Left colon (tissue), 2 donors: ENCODE data around the gene CCNE1. TPM values are rescaled to one million over a fixed set of nuclear protein-coding genes. Genes with fewer than 3 reads are reported as not detected.
"Not testable (repeated sequence)": the region's sequence is repeated elsewhere in the genome, so short reads cannot be mapped to it uniquely, and the experiment has no call there.

ENCODE experiments used
- ATAC-seq: fragments of 200-7000 bp; cut with Tn5 transposase; one replicate; pipeline ENCODE4 v1.9.1; 2020; ENCODE audit warnings: mild to moderate bottlenecking, moderate library complexity
- DNase-seq, 2 donors: peaks; one replicate each; pipeline ENCODE4 v3.0.0-alpha.2; 2020
- intact Hi-C, 2 donors: fragments of 100-400 bp; cut with DNase I in 1 of 2; cut with micrococcal nuclease in 1 of 2; formaldehyde crosslinking; loops; one replicate each; pipeline versions ENCODE4 v1.11.2 to v1.14.0; 2022; cut with DNase I, micrococcal nuclease
- total RNA-seq, 2 donors: library from RNA; stranded (reverse); fragmentation: NEBNext Ultra II Directional; extraction: Animal tissue kit (Norgen Biotek cat#: 25700); gene quantifications; one replicate each; pipeline ENCODE4 v1.2.1, GENCODE V29; 2021
- donor health status: DM: no; HTN: no; CAD: no.
- donor health status: DM: yes; HTN: yes; CAD: no.

Gene CCNE1
- total RNA-seq, 2 donors from 2014 or later, result 4.0 to 4.5 TPM

GRCh38 chr19:29784598-29785223 is 27.1 kb upstream of the CCNE1 start:
- no peak for DNase-seq
- ATAC-seq, result no peak
- intact Hi-C loops, result no loop called here

GRCh38 chr19:29785360-29785759 is 26.4 kb upstream of the CCNE1 start:
- DNase-seq, result no peak
- intact Hi-C loops, result no loop called here
- no peak for ATAC-seq

DNA sequence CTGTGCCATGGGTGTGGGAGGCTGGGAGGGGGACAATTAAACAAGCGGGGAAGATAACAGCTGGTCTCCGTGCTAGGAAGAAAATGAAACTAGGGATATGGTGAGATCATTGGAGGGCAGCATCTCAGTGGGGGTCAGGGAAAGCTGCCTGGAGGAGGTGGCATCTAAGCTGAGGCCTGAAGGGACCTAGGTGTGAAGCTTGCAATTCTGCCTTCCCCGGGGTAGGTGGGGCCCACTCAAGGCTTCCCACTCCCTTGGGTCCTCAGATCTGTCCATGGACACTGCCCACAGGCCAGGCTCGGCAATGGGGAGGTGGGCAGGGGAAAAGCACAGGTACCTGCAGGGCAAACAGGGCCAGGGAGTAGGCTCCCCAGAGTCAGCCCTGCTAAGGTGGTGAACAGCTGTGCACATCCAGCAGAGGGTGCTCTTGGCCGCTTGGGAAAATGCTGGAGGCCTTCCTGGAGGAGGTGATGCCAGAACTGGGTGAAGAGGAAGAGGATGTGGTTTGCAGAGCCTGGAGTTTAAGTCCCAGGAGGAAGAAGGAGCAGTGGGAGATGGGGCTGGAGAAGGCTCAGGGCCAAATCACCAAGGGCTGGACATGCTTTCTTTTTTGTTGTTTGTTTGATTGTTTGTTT is 25.7 kb upstream of the CCNE1 start:
- ATAC-seq, result peak; percentile 48
- no peak for DNase-seq
- intact Hi-C loops, result no loop called here

- ATAC-seq (peak; percentile 28), DNase-seq (no peak)
- intact Hi-C loops, result no loop called here
Observed at GRCh38 chr19:29787281-29787680, 24.5 kb upstream of the CCNE1 start.

GRCh38 chr19:29789007-29789406 is 22.8 kb upstream of the CCNE1 start:
- intact Hi-C loops, result no loop called here
- DNase-seq (no peak), ATAC-seq (no peak)

- no peak for ATAC-seq
- DNase-seq, result no peak
- intact Hi-C loops, result no loop called here
Observed at GRCh38 chr19:29793116-29793727, 18.6 kb upstream of the CCNE1 start.

DNA sequence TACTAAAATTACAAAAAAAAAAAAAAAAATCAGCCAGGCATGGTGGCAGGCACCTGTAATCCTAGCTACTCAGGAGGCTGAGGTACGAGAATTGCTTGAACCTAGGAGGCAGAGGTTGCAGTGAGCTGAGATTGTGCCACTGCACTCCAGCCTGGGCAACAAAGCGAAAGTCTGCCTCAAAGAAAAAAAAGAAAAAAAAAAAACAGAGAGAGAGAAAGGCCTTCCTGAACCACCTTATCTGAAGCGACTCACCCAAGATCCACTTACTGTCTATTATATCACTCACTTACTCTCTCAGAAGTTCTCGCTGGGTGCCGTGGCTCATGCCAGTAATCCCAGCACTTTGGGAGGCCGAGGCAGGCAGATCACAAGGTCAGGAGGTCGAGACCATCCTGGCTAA is 17.3 kb upstream of the CCNE1 start:
- DNase-seq, intact Hi-C loops, ATAC-seq: not testable (repeated sequence)

DNA sequence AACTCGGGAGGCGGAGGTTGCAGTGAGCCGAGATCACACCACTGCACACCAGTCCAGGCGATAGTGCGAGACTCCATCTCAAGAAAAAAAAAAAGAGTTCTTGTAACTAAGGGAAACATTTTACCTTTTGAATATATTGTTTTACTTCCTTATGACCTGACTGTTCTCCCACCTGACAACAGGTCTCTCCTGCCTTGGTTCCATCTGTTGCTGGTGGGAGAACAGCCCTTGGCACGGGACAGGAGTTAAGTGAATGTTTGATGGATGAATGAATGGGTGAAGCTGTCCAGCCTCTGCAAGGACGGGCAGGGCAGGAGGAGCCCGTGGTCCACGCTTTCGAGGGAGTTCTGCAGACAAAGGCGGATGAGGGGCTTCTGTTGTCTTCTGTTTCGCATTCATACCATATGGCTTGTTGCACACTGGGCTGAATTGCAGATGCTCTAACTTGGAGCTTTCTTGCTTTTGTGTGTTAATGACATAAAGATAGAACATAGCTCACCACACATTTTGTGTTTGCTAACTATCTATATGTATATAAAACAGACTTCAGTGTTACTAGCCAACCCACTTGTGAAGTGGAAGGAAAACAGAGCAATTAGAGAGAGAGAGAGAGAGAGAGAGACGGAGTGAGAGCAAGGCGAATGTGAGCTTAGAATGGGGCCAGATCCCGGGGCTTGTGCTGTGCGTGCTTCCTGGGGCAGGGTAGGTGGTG is 16.2 kb upstream of the CCNE1 start:
- DNase-seq, result no peak
- intact Hi-C loops, result no loop called here
- ATAC-seq, result no peak

DNA sequence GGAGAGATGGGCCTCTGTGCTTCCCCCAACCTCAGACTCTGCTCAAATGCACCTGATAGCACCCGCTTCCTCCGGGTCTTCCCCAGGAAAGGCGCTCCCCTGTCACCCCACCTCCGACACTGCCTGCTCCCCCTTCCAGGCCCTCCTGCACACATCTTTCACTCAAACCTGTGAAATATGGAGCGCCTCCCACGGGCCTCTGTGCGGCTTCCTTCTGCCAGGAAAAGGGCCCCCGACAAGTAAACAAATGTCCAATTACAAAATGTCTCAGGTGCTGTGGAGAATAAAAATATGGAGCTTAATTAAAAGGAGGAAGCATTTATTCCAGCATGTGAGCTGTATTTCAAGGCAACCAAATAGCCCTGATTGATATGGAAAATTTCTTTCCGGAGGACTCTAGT is 15.6 kb upstream of the CCNE1 start:
- DNase-seq (no peak), ATAC-seq (no peak)
- intact Hi-C loops, result no loop called here

DNA sequence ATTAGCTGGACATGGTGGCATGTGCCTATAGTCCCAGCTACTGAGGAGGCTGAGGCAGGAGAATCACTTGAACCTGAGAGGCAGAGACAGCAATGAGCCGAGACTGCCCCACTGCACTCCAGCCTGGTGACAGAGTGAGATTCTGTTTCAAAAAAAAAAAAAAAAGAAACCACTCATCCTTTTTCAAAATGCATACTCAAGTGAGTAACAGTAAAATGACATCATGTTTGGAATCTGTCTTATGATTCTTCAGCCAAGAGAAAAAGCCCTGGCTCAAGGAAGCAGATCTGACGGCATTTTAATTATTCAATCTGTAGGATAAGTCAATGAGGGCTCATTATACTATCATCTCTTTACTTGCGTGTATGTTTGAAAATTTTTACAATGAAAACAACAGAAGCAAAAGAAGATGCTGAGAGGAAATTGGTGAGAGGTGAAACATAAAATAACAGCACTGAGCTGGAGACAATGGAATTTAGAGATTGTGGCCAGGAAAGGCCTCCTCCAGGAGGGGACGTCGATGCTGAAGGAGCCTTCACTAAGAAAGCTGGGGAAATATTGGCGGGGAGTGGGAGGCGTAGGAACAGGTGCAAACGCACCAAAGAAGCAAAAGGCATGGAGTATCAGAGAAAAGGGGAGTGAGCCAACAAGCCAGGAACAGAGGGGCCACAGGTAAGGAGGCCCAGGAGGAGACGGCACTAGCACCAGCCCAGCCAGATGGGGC is 12.9 kb upstream of the CCNE1 start:
- DNase-seq (no peak), ATAC-seq (no peak)
- intact Hi-C loops, result no loop called here

DNA sequence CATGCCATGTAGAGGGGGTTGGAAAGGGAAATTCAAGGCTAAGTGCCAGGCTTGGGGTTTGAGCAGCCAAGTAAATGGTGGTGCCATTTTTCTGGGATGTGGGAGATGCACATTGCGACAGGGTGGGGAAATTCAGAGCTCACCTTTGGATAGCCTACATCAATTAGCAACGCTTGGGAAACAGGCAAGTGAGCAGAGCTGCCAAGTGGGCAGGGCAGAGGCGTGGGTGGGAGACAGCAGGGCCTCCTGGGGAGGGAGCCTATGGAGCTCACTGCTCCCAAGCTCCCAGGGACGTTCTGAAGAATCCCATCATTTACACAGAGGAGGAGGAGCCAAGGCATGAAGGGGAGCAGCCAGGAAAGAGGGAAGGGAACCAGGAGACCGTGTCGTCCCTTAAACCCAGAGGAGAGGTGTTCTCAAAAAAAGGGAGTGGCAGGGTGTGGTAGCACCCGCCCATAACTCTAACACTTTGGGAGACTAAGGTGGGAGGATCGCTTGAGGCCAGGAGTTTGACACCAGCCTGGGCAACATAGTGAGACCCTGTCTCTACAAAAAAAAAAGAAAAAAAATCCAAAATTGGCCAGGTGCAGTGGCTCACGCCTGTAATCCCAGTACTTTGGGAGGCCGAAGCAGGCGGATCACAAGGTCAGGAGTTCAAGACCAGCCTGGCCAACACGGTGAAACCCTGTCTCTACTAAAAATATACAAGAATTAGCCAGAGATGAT is 11.5 kb upstream of the CCNE1 start:
- no peak for ATAC-seq
- DNase-seq, result no peak
- intact Hi-C loops, result no loop called here

GRCh38 chr19:29803951-29804350 is 7.8 kb upstream of the CCNE1 start:
- intact Hi-C loops, ATAC-seq, DNase-seq: not testable (repeated sequence)

DNA sequence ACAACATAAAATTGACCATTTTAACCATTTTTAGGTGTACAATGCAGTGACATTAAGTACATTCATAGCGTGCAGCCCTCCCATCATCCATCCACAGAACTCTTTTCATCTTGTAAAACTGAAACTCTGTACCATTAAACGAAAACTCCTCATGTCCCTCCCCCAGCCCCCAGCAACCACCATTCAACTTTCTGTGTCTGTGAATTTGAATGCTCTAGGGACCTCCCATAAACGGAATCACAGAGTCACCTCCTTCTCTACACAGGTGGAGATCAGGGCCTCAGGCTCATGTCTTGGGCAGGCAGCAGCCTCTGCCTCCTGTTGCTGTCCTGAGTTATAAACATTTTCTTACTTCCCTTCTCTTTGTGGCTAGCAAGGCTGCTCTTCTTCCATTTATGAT is 7.3 kb upstream of the CCNE1 start:
- DNase-seq (no peak), ATAC-seq (no peak)
- intact Hi-C loops, result no loop called here

DNA sequence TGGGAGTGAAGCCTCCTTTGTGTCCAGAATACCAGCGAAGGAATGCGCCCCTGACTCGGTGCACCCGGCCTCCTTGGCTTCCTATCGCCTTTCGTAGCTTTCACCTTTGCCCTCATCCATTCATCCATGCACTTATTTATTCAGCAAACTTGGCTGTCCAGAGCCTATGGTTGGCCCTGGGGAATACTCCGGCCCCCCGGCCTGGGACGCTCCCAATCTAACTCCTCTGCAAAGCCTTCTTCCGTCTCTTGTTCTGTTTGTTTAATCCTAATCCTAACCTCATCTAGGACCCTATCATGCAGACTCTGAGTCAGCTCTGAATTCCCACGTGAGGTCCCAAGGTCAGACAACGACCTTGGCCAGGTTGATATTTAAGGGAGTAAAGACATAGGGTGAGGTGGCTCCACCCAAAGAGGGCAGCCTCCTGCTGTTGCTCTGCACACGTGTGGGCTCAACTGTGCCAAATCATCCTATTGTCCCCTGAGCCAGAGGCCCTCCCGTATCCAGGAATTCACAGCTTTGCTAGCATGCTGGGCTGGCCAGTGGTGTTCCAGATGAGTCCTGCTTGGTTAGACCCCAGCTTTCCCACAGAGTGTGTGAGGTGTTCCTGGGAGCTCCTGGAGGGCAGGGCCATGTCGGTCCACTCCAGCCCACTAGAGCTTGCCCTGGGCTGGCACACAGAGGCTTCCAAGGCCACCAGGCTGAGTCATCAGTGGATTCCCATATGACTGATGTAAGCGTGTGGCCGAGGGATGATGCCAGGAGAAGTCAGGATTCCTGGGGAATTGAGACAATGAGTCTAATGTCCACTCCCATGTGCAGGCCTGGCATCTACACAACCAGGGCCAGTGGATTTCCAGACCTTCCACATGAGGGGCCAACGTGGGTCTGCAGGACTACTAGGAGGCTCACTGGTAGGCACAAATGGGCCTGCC is 6.5 kb upstream of the CCNE1 start:
- no peak for DNase-seq
- intact Hi-C loops, result no loop called here
- ATAC-seq, result no peak

GRCh38 chr19:29806098-29806866 is 5.5 kb upstream of the CCNE1 start:
- ATAC-seq (no peak), DNase-seq (no peak)
- intact Hi-C loops, result no loop called here

GRCh38 chr19:29807178-29807577 is 4.6 kb upstream of the CCNE1 start:
- no peak for ATAC-seq
- no peak for DNase-seq

DNA sequence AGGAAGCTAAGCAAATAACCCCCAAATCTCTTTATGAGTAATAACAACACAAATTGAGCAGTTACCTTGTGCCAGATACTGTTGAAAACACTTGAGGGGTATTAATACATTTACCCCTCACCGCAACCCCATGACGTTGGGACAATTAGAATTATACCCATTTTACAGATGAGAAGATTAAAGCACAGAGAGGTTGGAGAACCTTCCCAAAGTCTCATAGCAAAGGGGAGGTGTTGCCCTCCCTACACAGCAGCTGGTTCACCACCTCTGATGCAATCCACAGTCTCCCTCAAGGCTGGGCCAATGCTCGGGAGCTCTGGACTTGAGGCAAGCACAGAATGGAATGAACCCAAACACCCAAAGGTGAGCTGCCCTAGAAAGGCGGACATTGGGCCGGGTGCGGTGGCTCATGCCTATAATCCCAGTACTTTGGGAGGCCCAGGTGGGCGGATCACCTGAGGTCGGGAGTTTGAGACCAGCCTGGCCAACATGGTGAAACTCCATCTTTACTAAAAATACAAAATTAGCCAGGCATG is 3.9 kb upstream of the CCNE1 start:
- intact Hi-C loops, result no loop called here
- no peak for DNase-seq
- ATAC-seq, result no peak

More at GRCh38 chr19:29807178-29807577, 4.6 kb upstream of the CCNE1 start:
- intact Hi-C loops, result no loop called here
